OCI-M2 (cell line): Measurements from ENCODE around the gene GNG7.
"Not testable (repeated sequence)": the region's sequence is repeated elsewhere in the genome, so short reads cannot be mapped to it uniquely, and the experiment has no call there.

ENCODE experiments used
- DNase-seq: peaks from one replicate; lab custom pipeline; 2025; ENCODE audit not compliant: unreplicated experiment; lab: John Stamatoyannopoulos, UW

The GNG7 gene

GRCh38 chr19:2646866-2647535 lies 55.5 kb downstream of the GNG7 start:
- no peak for DNase-seq

DNA sequence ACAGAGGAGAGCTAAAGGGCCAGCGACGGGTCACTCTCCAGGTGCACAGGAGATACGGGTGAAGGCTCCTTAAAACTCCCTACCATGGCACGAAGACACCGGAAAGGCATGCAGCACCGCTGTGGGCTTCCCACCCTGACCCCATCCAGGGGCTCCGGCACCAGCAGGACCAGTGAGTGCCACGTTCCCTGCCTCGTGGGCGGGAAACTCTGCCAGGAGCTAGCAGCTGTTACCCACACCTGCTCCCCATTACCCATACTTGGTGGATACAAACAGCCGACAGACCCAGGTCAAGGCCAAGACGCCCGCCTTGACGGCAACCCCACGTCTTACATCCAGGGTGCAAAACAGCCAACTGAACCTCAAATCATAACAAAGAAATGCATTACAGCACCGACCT lies 56.7 kb downstream of the GNG7 start:
- DNase-seq = no peak

GRCh38 chr19:2643123-2643737 lies 59.3 kb downstream of the GNG7 start:
- DNase-seq = not testable (repeated sequence)

- DNase-seq = no peak
These were observed 61.2 kb downstream of the GNG7 start for GRCh38 chr19:2641332-2641698.

DNA sequence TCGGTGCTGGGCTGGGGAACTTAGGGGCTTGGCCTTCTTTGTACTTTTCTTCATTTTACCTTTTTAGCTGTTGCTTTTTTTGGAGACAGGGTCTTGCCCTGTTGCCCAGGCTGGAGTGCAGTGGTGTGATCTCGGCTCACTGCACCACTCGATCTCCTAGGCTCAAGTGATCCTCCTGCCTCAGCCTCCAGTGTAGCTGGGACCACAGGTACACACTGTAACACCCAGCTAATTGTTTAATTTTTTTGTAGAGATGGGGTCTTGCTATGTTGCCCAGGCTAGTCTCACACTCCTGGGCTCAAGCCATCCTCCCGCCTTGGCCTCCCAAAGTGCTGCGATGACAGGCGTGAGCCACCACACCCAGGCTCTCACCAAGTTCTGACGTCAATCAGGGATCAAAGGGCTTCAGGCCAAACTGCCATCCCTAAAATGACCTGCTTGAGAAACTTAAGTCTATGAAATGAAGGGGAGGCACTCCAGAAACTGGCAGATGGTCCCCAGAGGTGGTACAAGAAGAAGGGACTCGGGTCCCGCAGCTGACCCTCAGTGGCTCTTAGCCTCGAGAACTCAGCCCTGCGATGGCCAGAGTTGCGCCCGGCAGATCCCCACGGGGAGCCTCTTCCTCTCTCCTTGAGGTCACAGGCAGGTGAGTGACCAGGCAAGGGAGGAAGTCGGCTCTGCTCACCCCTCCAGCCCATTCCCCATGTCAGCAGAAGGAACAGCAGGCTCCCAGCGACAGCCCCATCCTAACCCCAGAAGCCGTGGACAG lies 61.7 kb downstream of the GNG7 start:
- no peak for DNase-seq

- no peak for DNase-seq
These were observed 62.5 kb downstream of the GNG7 start for GRCh38 chr19:2639999-2640398.

DNA sequence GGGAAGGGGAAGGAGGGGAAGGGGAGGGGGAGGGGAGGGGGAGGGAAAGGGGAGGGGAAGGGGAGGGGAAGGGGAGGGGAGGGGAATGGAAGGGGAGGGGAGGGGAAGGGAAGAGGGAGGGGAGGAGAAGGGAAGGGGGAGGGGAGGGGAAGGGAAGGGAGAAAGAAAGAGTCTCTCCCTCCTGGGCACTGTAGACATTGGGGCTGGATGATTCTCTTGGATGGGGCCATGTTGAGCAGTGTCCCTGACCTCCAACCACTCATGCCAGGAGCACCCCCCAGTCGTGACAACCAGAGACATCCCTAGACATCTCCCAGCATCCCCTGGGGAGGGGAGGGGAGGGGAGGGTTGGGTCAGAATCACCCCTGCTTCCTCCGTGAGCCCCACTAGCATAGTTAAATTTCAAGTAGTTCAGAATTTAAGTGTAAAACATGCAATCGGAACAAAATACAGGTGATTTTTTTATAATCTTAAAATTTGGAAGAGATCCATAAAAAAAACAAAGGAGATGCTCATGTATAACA lies 64.0 kb downstream of the GNG7 start:
- DNase-seq = no peak

- no peak for DNase-seq
These were observed 65.4 kb downstream of the GNG7 start for GRCh38 chr19:2636897-2637683.

- no peak for DNase-seq
These were observed 66.2 kb downstream of the GNG7 start for GRCh38 chr19:2636141-2636896.

GRCh38 chr19:2634960-2635359 lies 67.5 kb downstream of the GNG7 start:
- no peak for DNase-seq

- no peak for DNase-seq
These were observed 68.1 kb downstream of the GNG7 start for GRCh38 chr19:2634228-2634951.

DNA sequence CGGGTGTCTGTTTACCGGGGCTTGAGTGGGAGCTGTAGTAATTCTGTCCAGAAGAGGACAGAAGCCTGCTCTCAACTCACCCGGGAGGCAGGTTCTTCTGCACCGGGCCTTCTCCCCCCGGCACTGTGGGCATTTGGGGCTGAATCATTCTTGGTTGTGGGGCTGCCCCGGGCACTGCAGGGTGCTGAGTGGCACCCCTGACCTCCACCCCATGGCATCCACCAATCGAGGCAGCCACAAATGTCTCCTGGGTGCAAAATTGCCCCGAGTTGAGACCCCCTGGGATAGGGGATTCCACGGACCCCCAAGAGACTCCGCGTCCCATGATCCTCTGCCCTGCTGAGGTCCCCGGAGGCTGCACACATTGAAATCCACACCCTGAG lies 68.8 kb downstream of the GNG7 start:
- DNase-seq = no peak

- no peak for DNase-seq
These were observed 71.2 kb downstream of the GNG7 start for GRCh38 chr19:2631213-2631821.

GRCh38 chr19:2630352-2631001 lies 72.0 kb downstream of the GNG7 start:
- no peak for DNase-seq

DNA sequence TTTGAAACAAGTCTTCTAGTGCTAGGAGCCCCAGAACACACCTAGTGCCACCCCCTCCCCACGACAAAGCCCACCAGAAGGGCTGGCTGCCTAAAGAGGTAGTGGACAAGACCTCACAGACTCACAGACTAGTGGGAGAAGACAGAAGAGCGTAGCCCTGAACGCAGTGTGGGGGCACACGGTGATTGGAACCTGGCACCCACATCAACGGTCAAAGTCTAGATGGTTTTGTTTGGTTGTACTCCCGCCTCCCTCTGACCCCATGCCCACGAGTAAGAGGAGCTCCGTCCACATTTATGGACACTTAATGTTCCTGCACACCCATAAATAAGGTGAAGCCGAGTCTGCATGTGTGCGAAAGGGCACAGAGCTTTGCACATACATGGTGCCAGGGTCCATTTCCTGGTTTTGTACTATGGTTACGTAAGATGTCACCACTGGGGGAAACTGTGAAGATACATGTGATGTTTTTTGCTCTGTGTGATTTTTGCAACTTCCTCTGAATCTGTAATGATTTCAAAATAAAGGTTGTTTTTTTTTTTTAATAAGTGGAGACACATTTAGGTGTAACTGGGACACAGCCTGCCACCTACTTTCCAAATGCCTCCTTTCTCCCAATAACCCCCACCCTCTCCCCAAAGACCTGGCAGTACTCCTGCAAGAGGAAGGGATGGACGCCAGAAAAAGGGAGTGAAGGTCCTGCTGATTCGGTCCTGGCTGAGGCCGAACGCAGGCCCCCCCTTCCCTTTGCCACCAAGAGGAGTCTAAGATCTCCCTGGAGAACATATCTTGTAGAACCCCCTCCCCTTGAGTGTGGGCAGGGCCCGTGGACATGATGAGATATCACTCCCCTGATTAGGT lies 72.8 kb downstream of the GNG7 start:
- no peak for DNase-seq

GRCh38 chr19:2628597-2628996 lies 73.9 kb downstream of the GNG7 start:
- no peak for DNase-seq

DNA sequence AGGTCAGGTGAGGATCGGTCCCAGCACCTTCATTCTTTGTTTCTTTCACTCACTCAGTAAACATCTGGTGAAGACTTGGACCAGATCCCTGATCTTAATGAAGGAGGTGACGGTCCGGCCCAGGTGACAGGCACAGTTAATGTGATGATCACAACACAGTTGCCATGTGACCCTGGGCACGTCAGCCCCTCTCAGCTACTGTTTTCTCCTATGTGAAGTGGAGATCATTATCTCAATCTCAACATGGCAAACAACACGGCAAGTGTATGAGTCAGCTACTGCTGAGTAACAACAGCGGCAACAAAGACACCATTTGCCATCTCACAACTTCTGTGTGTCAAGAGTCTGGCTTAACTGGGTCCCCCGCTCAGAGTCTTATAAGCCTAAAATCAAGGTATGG lies 74.6 kb downstream of the GNG7 start:
- no peak for DNase-seq

- no peak for DNase-seq
These were observed 75.1 kb downstream of the GNG7 start for GRCh38 chr19:2627319-2627829.
